Stimulated activated CD8-positive, alpha-beta memory T cell treated with anti-CD3 and anti-CD28 coated beads, Interleukin-2, amount 100 ng/mL, for 1 hour (primary cell): ENCODE measurements around the gene SURF2.

Experiments used
- DNase-seq, 2 donors: peaks; one replicate each; pipeline ENCODE4 v3.0.0-alpha.2; 2020; ENCODE audit warnings: low read depth in 2 of 2

The SURF2 gene

DNA sequence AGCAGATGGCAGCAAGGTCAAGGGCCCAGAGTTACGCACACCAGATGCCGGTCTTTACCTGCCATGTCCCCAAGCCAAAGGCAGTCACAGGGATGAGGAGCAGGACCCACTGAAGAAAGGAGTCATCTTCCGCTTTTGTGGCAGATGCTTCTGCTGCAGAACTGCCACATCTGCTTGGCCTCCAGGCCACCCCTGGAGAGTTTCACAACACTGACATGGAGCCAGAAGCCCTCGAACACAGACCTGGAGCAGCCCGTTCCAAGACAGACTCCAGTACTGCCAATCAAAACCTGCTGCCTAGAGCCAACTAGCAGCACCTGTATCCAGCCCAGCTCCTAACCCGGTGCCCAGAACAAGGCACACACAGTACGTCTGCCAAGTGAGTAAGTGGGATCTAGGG lies 1.6 kb upstream of the SURF2 start:
- no peak for DNase-seq

DNA sequence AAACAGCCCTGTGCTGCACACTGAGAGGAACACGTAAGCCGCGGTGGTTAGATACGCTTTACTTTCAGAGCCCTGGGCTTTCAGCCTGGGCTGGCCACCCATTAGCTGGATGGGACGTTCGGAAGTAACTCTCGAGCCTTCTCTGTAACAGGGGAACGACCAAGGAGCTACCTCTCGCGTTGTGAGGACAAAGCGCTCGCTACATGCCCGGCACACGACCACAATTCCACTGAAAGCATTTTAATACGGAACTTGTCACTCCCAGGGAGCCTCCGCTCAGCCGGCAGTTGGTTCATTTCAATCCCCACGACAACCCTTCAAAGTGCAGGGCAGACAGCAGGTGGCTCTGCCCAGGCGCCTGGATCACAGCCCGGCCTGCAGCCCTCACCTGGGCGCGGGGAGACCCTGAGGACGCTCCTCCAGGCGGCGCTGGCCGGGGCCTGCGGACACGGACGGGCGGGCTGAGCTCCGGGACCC lies 431 bp upstream of the SURF2 start:
- DNase-seq = no peak

DNA sequence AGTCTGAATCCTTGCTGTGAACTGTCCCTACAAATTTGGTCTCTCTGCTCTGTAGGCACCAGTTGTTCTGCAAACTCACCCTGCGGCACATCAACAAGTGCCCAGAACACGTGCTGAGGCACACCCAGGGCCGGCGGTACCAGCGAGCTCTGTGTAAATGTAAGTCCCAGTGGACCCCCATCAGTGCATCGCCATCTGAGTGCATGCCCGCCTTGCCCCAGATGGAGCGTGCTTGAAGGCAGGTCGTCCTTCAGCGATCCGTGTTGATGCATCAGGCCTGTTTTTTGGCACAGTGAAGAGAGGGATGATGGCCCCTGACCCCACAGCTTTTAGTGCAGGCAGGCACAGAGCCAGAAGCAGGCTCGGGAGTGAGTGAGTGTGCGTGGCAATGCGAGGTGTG lies 1.3 kb downstream of the SURF2 start:
- DNase-seq = no peak

DNA sequence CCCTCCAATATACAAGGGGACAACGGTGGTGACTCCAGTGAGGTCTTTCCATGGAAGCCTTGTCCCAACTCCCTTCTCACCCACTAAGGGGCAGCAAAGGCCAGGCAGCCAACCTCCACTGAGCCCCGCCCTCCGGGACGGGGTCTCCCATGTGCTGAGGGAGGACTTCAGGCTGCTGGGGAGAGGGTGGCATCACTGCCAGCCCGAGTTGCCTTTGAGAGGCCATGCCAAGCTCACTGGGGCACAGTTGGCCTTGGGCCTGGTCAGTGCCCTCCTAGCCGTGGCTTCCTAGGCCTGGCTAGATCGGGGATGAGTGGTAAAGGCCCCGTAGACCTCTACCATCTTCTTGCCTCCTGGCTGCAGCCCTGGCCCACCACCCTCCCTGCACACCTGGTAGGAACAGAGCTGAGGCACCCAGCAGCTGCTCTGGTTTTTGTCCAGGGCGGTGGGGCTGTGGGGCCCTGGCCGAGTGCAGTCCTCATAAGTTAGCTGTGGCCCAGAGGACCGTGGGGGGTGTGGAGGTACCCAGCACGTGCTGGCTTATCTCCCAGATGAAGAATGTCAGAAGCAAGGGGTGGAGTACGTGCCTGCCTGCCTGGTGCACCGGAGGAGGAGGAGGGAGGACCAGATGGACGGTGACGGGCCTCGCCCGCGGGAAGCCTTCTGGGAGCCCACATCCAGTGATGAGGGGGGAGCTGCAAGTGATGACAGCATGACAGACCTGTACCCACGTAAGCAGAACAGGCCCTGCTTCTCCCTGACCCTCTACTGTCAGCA lies 3.2 kb downstream of the SURF2 start:
- DNase-seq = no peak

DNA sequence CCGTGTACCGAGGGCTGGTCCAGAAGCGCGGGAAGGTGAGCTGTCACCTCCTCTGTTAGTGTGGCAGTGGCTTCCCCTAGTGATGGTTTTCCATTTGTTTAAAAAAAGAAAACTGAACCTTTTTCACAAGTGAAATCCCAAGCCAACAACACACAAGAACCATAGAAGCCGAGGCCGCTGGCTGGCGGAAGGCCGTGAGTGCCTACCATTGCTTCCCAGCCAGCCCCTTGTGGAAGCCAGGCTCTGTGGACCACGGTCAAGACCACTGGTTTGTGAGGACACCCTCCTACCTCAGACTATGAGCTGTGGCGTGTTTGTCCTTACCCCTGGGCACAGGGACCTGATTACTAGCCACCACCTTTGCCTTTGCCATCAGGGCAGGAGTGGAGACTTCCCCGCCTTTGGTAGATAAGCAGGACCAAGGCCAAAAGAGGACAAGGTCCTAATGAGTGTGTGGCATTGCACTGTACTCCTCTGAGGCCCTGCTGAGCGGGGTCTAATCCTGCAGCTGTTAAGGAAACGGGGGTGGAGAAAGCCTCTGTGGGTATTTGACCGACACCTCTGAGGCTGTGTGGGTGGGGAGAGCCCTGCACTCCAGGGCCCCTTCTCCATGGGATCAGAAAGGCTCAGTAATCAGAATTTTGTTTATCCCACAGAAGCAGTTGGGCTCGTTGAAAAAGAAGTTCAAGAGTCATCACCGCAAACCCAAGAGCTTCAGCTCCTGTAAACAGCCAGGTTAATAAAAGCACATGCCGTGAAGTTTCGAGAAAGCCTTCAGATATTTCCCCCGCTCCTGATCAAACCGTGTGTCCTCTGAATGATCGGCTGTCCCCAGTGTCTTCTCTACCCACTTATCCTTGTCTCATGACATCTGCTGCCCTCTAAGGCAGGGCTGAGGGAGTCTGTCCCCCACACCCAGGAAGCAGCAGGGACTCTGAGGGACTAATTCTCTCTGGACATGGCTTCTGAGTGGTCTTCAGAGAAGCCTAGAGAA lies 4.3 kb downstream of the SURF2 start:
- no peak for DNase-seq

DNA sequence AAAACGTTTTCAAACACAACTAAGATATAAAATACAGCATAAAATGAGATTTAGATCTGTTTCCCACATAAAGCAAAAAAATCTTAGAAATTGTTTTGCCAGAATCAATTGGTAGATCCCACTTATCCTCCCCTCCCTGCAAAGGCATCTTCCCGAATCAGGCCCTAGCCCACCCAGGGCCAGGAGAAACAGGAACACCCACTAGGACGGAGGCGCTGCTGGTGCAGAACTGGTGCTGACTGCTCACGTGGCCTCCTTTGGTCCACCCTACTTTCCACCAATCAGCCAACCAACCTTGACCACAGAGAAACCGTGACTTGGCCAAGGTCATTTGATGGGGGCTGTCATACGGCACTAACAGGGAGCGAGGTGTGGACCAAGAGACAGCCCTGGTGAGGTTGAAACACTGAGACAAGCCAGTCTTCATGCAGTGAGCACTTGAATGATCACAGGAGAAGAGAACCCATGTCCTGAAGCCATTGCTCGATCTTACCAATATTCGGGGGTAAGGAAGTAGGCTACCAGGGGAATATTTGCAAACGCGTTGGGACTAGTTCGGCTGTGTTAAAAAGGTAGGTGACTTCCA lies 5.2 kb downstream of the SURF2 start:
- DNase-seq = no peak

DNA sequence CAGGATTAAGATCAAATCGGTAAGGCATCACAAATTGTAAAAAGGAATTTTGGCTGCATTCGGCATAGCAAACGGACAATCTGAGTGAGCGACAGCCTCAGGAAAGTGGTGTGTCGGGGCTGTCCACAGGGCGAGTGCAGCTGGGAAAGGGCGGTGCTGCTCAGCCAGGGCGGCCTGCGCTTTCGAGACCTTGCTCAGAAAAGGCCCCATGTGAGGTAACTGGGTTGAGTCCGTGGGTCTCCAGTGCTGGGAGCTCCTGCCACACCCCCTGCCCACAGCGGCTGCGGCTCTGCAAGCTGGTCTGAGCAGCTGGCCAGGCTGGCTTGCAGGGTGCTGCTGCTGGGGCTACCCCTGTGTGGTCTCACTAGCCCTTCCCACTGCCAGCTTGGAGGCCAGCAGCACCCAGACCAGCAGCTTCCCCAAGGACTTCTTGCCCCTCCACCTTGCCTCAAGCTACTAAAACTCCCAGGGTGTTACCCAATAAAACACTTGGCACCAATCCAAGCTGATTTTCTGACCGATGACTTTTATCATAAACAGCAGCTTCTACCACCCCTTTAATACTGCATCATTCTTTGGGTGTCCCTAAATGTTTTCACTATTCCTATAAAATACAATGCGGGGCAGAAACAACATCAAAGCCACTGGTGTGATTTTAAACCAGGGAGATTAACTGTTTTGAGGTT lies 6.2 kb downstream of the SURF2 start:
- DNase-seq = no peak

DNA sequence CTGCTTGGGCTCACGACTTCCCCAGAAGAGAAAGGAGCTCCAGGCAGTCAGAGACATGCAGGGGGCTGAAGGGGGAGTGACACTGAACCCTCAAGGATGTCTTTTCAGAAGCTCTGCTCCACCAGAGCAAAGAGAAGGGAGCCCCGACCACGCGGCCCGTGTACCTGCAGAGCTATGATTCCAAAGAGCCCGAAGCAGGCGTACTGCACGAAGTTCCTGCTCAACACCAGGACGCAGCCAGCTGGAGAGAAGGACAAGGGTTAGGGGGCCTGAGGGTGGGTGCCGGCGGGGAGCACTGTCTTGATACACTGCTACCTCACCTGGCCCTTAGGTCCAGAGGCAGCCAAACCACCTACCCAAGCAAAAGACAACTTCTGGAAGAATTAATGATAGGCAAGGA lies 10.1 kb downstream of the SURF2 start:
- no peak for DNase-seq

DNA sequence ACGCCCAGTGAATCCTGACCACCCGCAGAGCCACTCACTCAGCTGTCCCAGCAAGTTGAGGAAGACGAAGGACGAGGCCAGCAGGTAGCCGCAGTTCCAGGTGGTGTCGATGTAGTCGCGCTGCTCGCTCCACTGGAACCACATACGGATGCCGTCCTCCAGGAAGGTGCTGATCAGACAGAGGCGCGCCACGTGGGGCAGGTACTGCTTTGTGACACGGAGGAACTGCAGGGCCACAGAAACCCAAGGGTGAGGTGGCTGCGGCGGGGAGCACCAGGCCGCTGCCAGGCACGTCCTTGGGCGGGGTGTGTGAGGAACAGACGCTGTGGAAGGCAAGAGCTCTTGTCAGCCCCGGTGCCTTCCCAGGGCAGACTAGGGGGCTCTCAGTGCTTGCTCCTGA lies 10.9 kb downstream of the SURF2 start:
- DNase-seq = no peak

DNA sequence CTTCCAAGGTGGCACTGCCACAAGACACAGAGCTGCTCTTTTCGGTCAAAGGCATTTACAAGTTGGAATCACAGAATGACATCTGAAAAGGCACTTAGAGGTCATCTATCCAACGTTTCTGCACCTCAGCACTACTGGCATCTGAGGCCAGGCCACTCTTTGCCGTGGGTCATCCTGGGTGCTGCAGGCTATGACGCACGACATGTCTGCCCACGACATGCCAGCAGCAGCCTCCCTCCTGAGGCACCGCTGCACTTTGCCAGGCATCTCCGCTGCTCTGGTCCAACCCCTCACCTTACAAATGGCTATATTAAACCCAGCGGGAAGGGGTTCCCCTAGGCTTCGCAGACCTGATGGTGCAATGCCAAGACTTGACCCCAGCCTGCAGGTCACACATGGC lies 11.4 kb downstream of the SURF2 start:
- no peak for DNase-seq

DNA sequence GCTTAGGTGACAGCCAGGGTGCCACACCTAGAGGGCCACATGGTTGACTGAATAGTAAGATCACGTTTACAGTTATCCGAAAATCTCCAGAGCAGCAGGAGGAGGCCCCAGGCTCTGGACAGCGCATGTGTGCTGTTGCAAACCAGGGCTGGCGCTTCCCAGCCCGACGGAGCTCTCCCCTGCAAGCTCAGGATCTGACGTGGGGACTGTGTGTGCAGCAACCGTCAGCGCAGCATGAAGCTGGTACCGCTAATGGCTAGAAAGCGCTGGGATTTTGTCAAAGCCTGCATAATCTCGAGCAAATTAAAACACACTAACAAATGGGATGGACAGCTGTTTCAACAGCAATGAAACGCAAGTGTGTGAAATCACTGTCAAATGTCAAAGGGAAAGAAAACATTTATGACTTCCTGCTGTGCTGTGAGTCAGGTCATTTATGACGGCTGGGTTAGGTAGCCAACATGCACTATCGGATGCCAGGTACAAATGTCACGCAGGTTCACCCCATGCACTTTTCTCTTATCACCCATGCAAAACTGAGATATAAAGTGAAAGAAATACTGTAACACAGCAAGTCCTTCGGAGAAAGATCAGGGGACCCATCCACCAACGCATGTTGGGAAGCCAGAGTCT lies 12.0 kb downstream of the SURF2 start:
- DNase-seq = no peak

DNA sequence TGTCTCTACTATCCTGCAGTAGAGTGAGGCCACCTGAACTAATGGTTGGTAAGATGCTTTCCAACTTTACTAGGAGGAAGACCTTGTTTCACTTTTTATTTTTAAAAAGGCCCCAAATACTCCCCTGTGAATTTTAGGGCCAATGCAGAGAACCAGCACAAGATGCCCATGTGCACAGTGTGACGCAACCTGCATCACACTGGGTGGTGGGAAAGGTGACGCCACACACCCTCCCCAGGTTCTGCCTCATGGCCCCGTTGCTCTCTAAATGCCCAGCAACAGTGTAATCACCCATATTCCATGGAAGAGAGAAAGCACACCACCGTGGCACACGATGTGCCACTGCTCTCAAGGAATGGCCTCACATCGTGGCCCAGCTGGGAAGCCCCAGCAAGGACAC lies 13.1 kb downstream of the SURF2 start:
- no peak for DNase-seq

DNA sequence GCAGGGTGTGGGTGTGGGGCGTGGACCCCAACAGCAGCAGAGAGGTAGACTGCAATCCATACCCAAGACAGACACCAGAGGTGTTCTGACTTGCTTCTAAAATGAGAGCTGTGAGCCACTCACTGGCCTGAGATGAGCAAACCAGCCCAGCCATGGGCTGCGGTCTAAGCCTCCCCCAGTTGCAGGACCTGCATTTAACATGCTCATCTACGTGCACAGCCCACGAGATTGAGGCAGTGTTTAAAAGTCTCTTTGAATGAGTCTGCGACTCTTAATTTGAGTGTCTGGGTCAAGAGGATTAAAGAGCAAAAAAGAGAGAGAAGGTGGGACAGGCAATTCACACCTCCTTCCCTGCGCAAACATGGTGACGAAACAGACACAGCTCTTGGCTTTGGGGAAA lies 13.6 kb downstream of the SURF2 start:
- DNase-seq = no peak

DNA sequence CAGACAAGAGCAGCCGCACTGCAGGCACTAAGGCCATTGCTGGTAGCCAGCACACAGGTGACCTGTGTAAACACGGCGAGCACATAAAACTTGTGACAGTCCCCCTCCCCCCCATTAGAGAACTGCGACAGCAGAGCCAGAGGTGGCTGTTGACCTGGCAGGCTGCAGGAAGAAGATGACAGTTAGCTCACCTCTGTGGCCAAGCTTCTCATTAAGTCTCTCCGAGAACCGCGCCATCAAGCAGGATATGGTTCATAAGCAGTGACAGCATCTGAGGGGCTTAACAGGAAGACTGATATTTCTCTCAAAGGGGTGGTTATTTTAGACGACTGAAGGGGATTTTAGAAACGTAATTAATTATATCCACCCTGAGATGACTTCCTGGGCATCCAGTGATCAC lies 14.3 kb downstream of the SURF2 start:
- no peak for DNase-seq

DNA sequence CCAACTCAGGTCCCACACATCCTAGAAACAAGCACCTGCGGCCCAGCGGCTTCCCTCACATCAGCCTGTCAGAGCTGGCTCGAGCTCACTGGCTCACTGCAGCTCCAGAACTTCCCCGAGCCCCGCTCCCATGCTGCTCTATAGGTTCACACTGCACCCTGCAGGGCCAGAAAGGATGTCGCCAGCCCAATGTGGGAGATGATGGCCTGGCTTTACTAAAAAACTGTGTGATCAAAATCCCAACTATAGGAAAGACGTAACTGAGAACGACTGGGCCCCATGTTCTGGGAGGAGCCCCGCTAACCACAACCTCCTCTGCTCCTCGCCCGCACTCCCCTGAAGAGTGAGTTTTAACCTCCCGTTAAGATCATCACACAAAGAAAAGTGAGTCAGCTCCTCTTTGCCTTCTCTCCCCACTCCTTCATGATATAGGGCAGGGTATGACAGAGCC lies 14.9 kb downstream of the SURF2 start:
- peak; percentile 34 to 38 for DNase-seq

DNA sequence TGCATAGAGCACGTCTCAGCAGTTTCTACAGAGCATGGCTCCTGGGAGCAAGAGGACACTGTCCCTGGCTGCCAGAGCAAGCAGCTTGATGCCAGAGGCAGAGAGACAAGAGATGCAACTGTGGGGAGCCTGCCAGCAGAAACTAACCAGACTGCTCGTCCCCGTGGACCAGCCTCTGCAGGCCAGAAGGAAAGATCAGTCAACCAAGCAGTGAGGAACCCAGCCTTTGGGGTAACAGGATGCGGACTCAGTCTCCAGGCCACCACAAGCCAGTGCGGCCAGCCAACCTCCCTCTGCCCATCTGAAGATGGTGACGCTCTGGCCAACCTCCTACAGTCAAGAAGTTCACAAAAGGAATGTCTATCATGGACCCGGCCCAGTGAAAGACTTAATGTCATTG lies 15.8 kb downstream of the SURF2 start:
- no peak for DNase-seq

DNA sequence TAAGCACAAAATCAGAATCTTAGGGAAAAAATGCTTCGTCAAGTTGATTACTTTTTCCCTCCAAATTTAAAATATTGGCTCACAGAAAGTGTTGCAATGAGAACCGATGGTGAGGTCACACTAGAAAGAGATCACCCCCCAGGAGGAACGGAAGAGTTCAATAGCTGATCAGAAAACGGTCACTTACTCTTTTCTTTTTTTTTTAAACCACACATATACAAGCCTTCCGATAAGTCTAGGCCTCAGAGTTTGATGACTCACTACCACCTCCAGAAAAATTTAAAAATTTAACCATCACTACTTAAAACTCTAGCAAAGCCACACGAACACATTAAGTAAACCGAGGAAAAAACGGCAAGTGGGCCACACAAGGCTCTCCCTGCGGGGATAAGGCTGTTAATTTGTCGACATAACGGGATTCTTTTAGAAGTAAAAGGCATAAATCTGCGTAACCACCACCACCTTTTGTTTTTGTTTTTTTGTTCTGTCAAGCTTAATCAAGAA lies 18.3 kb downstream of the SURF2 start:
- no peak for DNase-seq

DNA sequence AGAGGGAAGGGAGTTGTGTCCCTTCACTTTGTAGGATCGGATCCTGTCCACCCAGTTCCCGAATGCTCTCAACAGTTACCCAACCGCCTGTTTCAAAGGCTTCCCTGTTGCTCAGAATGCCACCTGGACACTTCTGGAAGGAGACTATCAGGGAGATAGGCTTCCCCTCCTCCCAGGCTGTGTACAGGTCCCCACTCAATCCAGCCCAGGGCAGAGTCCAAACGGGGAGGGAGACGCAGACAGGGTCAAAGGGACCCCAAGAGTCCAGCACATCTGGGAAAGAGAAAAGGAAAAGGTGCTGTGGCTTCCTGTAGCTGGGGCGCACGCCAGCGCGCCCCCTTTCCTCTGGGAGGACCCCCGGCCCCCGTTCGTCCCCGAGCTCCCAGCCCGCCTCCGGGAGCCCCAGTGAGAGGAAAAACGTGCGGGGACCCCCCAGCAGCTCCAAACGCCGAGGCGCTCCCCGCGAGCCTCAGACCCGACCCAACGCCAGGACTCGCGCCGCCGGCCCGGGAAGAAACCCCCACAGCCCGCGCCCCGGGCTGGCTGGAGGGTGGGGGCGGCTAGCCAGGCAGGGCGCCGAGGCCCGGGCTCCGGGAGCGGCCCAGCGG lies 18.9 kb downstream of the SURF2 start:
- DNase-seq = no peak

DNA sequence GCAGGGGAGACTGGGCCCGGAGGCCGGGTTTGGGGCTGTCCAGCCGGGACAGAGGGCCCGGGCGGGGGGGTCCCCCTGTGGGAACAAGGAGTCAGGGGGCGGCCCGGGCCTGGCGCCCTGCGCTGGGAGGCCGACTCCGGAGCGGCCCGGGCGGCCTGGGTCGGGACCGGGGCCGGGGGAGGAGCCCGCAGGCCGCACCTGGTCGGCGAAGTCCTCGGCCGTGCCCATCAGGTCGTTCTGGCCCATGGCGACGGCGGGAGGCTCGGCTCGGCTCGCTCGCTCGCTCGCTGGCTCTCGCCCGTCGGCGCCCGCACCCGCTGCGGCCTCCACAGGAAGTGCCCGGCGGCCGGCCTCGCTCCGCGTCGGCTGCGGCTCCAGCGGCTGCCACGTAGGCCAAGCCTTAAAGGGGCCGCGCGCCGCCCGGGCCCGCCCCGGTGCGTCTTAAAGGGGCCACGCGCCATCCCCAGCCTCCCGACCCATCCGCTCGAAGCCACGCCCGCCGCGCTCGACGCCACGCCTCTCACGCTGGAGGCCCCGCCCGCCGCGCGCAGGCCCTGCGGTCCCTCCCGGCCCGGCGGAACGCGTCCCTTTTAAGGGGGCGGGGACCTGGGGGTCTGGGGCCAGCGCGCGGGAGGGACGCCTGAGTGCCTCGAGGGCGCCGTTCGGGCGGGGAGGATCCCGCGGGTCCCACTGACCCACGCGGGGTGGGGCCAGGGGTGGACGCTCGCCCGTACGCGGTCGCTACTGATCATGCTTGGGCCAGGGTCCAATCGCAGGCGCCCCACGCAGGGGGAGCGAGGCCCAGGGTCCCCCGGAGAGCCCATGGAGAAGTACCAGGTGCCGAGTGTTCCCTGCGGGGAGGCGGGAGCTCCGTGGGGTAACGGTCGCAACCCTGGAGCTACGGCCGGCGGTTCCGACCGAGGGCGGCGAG lies 19.6 kb downstream of the SURF2 start, which contains the start of the genes STKLD1 and SURF4:
Gene STKLD1 (plus strand): TSS at position 643 of the 931 bp plus-strand sequence. CDS start 108 bp downstream, at position 751.
Gene SURF4 (minus strand): TSS at position 337 of the 931 bp plus-strand sequence. CDS start 91 bp downstream, at position 246.
- peak; percentile 89 to 92 for DNase-seq
